Hepatocyte (in vitro differentiated cells): ENCODE results near the gene CCDC28A. TPM values are rescaled to one million over a fixed set of nuclear protein-coding genes. Genes with fewer than 3 reads are reported as not detected.

Source experiments
- DNase-seq: peaks from one replicate; pipeline ENCODE4 v3.0.0-alpha.2; 2016; ENCODE audit warnings: low spot score
- H2AFZ ChIP-seq: fragments of 200-600 bp; sonication (generic); 2 replicates; pipeline ENCODE4 v1.6.0; 2016; ENCODE audit warnings: antibody characterized with exemption, mild to moderate bottlenecking
- H3K27ac ChIP-seq: fragments of 200-600 bp; sonication (generic); 2 replicates; pipeline ENCODE4 v1.5.1; 2016; ENCODE audit warnings: mild to moderate bottlenecking
- H3K27me3 ChIP-seq: fragments of 200-600 bp; sonication (generic); 2 replicates; pipeline ENCODE4 v1.6.1; 2016
- H3K36me3 ChIP-seq: fragments of 200-600 bp; sonication (generic); replicated peaks from 2 replicates; pipeline ENCODE4 v1.5.1; 2016; ENCODE audit warnings: low read depth; ENCODE audit not compliant: insufficient read depth
- H3K4me1 ChIP-seq: fragments of 200-600 bp; sonication (generic); 2 replicates; pipeline ENCODE4 v1.5.1; 2016; ENCODE audit warnings: mild to moderate bottlenecking, moderate library complexity; ENCODE audit not compliant: insufficient read depth
- H3K4me2 ChIP-seq: fragments of 200-600 bp; sonication (generic); 2 replicates; pipeline ENCODE4 v1.6.0; 2016
- H3K4me3 ChIP-seq: fragments of 200-600 bp; sonication (generic); 2 replicates; pipeline ENCODE4 v1.5.1; 2016; ENCODE audit warnings: mild to moderate bottlenecking
- H3K79me2 ChIP-seq: fragments of 200-600 bp; sonication (generic); 2 replicates; pipeline ENCODE4 v1.6.0; 2017; ENCODE audit warnings: mild to moderate bottlenecking
- H3K9me2 ChIP-seq: fragments of 200-600 bp; sonication (generic); replicated peaks from 2 replicates; pipeline ENCODE4 v1.6.0; 2017; ENCODE audit warnings: mild to moderate bottlenecking; ENCODE audit not compliant: insufficient read depth
- H3K9me3 ChIP-seq: fragments of 200-600 bp; sonication (generic); 2 replicates; pipeline ENCODE4 v1.5.1; 2016; ENCODE audit warnings: low read depth, mild to moderate bottlenecking
- H4K20me1 ChIP-seq: fragments of 200-600 bp; sonication (generic); 2 replicates; pipeline ENCODE4 v1.6.0; 2016; ENCODE audit warnings: mild to moderate bottlenecking; ENCODE audit not compliant: insufficient read depth, poor library complexity, severe bottlenecking
- CTCF ChIP-seq: fragments of 200-600 bp; sonication (generic); IDR thresholded peaks from 2 replicates; pipeline ENCODE4 v1.5.1; 2016; ENCODE audit warnings: antibody characterized with exemption, mild to moderate bottlenecking; ENCODE audit not compliant: poor library complexity
- EZH2 ChIP-seq: fragments of 200-600 bp; sonication (generic); IDR thresholded peaks from 2 replicates; pipeline ENCODE4 v1.6.1; 2016; ENCODE audit warnings: antibody characterized with exemption, mild to moderate bottlenecking, borderline replicate concordance
- EZH2phosphoT487 ChIP-seq: fragments of 200-600 bp; sonication (generic); IDR thresholded peaks from one replicate; pipeline ENCODE4 v1.6.1; 2018; ENCODE audit warnings: antibody characterized with exemption, mild to moderate bottlenecking, low read depth, moderate library complexity; ENCODE audit not compliant: unreplicated experiment, severe bottlenecking
- WGBS: methylation state at CpG from one replicate; pipeline ENCODE4 v1.1.6; 2016; ENCODE audit warnings: low lambda C conversion rate; ENCODE audit errors: missing lambda C conversion rate; 5-methylcytosine and 5-hydroxymethylcytosine counted together
- polyA plus RNA-seq: library from polyadenylated mRNA; unstranded; fragments of >200 nt; fragmentation: Nextera tagmentation; extraction: Ambion mirVana; gene quantifications from 2 replicates; pipeline ENCODE4 v1.2.1, GENCODE V29; 2016
- total RNA-seq: library from RNA; depleted of rRNA; stranded (reverse); fragments of >200 nt; gene quantifications from 2 replicates; pipeline ENCODE4 v1.2.3, GENCODE V29; 2014

The CCDC28A gene
- total and polyA plus RNA-seq, 2 experiments from 2014 or later, result 8.9 to 12.0 TPM

GRCh38 chr6:138795809-138796603 is 22.4 kb downstream of the CCDC28A start, which contains the start of gene ECT2L:
Gene ECT2L, plus strand, starts transcription at chr6:138796087. Its CDS starts 17,188 bp downstream, at chr6:138813275.
- Histone ChIP-seq H3K27ac (no peak within 1 kb of the TSS), H3K36me3 (peaks cover 3% of the 10 kb centered on the region), H3K4me1 (no peaks in the 10 kb centered on the region), H4K20me1 (no peaks in the 10 kb centered on the region), H3K27me3 (no peaks in the 10 kb centered on the region), H3K79me2 (no peaks in the 10 kb centered on the region), H2AFZ (peak within 1 kb of the TSS; percentile 76), H3K4me3 (peak within 1 kb of the TSS; percentile 6), H3K9me3 (no peaks in the 10 kb centered on the region), H3K4me2 (peak within 1 kb of the TSS; percentile 75), H3K9me2 (no peaks in the 10 kb centered on the region)
- WGBS, result 16% methylated on average over 31 of the region's 50 CpGs
- TF ChIP-seq EZH2phosphoT487 (no peak), EZH2 (no peak), CTCF (no peak)
- peak; percentile 83 for DNase-seq

GRCh38 chr6:138796771-138797170 is 23.2 kb downstream of the CCDC28A start:
- DNase-seq, result no peak
- TF ChIP-seq EZH2 (no peak), CTCF (no peak), EZH2phosphoT487 (no peak)
- no peak overlapping the region for H3K4me3 ChIP-seq
- H3K36me3 ChIP-seq, result peaks cover 3% of the 10 kb centered on the region
- no peaks in the 10 kb centered on the region for H3K4me1 ChIP-seq
- no peaks in the 10 kb centered on the region for H3K79me2 ChIP-seq
- H3K4me2 ChIP-seq, result no peak overlapping the region
- no peaks in the 10 kb centered on the region for H4K20me1 ChIP-seq
- H3K9me3 ChIP-seq, result no peaks in the 10 kb centered on the region
- H3K9me2 ChIP-seq, result no peaks in the 10 kb centered on the region
- H3K27ac ChIP-seq, result no peak overlapping the region
- 84% methylated on average over 2 of the region's 2 CpGs for WGBS
- no peak overlapping the region for H2AFZ ChIP-seq
- no peaks in the 10 kb centered on the region for H3K27me3 ChIP-seq

GRCh38 chr6:138797806-138798446 is 24.4 kb downstream of the CCDC28A start:
- Histone ChIP-seq H2AFZ (no peak overlapping the region), H3K4me1 (no peaks in the 10 kb centered on the region), H3K27me3 (no peaks in the 10 kb centered on the region), H3K9me3 (no peaks in the 10 kb centered on the region), H3K36me3 (no peaks in the 10 kb centered on the region), H3K4me2 (no peak overlapping the region), H3K27ac (no peak overlapping the region), H3K79me2 (no peaks in the 10 kb centered on the region), H3K4me3 (no peak overlapping the region), H3K9me2 (no peaks in the 10 kb centered on the region), H4K20me1 (no peaks in the 10 kb centered on the region)
- no peak for DNase-seq
- WGBS, result 83% methylated on average over 4 of the region's 4 CpGs
- TF ChIP-seq EZH2 (no peak), CTCF (no peak), EZH2phosphoT487 (no peak)
